ENCODE measurements around the gene MRC1.

The MRC1 gene

DNA sequence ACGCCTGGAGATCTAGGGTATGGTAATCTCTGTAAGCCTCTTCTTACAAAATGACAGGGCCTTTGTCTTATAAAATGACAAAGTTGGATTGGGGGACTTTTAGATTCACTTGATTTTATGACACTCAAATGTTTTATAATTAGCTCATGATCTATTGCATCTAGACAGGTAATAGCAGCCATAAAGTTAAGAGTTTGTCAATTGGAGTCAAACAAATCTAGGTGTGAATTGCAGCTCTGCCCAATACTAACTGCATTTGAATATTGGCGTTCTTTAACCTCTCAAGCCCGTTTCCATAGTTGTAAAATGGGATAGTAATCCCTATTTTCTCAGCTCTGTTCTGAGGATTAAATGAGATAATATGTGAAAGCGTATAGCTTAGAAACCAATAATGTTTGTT lies 14.1 kb upstream of the MRC1 start:
- in situ Hi-C loops (cut with MboI; ENCODE audit: low sequenced_read_pairs) = no loop called here

- in situ Hi-C loops (cut with MboI; ENCODE audit: low sequenced_read_pairs) = no loop called here
Measured at GRCh38 chr10:17795813-17796594, 13.1 kb upstream of the MRC1 start.

DNA sequence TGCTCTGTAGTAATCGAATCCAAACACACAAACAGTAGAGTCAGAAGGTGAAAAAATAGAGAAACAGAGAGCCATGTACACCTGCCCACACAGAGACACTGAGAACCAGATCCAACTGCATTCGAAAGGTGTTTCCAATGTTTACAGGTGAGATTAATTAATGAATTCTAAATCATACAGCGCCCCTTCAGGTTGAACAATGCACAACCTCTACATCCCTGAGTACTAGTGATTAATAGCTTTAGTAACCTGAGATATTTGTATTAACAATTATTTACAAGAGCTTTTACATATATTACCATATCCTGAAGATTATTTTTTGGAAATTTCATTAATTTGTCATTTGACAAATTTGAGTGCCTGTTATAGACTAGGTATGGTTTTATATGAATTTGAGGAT lies 7.6 kb upstream of the MRC1 start:
- in situ Hi-C loops (cut with MboI; ENCODE audit: low sequenced_read_pairs) = no loop called here

DNA sequence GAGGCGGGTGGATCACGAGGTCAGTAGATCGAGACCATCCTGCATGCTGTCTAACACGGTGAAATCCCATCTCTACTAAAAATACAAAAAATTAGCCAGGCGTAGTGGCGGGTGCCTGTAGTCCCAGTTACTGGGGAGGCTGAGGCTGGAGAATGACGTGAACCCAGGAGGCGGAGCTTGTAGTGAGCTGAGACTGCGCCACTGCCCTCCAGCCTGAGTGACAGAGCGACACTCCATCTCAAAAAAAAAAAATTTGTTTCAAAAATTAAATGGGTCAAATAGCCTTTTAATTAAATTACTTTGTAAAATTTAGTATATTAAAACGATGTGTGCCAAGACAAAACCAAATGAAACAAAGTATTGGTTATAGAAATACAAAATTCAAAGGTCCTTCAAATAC lies 6.8 kb upstream of the MRC1 start:
- in situ Hi-C loops (cut with MboI; ENCODE audit: low sequenced_read_pairs) = no loop called here

DNA sequence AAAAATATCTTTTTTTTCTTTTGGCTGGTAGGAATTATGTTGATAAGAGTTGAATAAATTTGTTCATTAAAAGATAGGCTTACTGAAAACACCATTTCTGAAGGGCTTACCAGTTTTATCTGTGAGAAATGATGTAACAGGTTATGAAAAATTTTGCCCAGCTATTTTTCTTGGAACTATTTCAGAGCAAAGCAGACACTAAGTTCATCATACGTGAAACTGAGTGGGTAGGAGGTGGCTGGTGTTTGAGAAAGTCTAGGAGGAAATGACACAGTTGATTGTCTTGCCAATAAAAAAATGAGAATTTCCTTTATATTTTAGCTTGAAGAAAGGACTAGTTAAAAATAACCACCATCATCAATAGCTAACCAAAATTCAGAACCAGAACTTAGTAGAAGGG lies 6.2 kb upstream of the MRC1 start:
- in situ Hi-C loops (cut with MboI; ENCODE audit: low sequenced_read_pairs) = no loop called here

GRCh38 chr10:17805330-17805729 lies 3.8 kb upstream of the MRC1 start:
- in situ Hi-C loops (cut with MboI; ENCODE audit: low sequenced_read_pairs) = no loop called here

GRCh38 chr10:17805921-17806577 lies 3.1 kb upstream of the MRC1 start:
- in situ Hi-C loops (cut with MboI; ENCODE audit: low sequenced_read_pairs) = no loop called here

- in situ Hi-C loops (cut with MboI; ENCODE audit: low sequenced_read_pairs) = no loop called here
Measured at GRCh38 chr10:17811146-17811865, 2.2 kb downstream of the MRC1 start.

DNA sequence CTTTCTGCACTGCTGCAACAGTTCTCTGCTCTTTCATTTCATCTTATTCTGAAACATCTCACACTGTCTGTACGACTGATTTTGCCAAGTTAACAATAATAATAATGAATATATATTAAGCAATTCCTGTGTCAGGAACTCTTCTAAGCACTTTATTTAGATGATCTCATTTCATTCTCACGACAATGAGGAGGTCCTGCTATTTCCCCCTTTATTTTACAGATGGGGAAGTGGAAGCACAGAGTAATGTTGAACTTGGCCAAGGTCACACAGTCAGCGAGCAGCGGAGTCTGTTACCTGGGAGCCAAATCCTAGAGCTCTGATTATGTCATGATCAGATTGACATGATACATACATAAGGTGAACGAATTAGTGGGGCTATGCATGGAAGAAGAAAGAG lies 5.8 kb downstream of the MRC1 start:
- in situ Hi-C loops (cut with MboI; ENCODE audit: low sequenced_read_pairs) = no loop called here

DNA sequence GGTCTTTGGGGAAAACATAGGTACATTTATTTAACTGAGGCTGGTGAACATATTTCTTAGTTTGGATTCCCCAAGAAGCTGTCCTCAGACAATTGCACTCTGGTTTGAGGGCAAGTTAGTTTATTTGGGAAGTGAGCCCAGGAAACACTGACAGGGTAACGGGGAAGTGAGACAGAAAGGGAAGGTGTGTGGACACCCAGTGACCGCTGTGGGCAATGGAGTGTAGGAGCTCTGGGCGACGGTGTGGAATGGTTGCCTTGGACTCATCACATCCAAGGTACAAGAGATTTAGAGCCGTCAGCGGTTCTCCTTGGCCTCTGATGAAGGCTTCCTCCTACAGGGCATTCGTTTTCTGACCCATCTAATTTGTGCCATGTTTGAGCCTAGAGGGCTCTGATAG lies 7.1 kb downstream of the MRC1 start:
- in situ Hi-C loops (cut with MboI; ENCODE audit: low sequenced_read_pairs) = no loop called here

DNA sequence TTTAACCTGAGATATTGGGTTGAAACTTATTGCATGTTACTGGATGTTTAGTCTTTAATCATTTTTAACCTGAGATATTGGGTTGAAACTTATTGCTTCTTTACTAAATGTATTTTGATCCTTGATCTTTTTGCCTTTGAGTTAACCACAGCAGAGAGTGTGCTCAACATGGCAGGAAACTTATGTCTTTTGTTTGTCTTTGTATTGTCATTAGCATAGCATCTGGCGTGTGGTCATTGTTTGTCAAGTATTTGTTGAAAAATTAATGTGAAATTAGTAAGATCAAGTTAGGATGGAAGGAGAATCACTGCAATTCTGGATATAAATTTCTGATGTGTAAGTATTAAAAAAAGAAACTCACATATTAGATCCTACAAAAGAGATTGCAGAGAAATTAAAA lies 8.2 kb downstream of the MRC1 start:
- in situ Hi-C loops (cut with MboI; ENCODE audit: low sequenced_read_pairs) = no loop called here

- in situ Hi-C loops (cut with MboI; ENCODE audit: low sequenced_read_pairs) = no loop called here
Measured at GRCh38 chr10:17817790-17818189, 8.6 kb downstream of the MRC1 start.

DNA sequence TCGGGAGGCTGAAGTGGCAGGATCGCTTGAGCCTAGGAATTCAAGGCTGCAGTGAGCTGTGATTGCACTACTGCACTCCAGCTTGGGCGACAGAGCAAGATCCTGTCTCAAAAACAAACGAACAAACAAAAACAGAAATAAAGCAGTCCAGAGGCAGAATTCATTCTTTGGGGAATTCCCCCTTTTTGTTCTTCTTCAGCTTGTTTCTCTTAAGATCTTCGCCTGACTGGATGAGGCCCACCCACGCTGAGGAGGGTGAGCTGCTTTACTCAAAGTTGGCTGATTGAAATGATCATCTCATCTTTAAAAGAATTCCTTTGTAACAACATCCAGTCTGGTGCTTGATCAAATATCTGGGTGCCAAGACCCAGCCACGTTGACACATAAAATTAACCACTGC lies 10.7 kb downstream of the MRC1 start:
- in situ Hi-C loops (cut with MboI; ENCODE audit: low sequenced_read_pairs) = no loop called here

GRCh38 chr10:17820943-17821342 lies 11.8 kb downstream of the MRC1 start:
- in situ Hi-C loops (cut with MboI; ENCODE audit: low sequenced_read_pairs) = no loop called here

DNA sequence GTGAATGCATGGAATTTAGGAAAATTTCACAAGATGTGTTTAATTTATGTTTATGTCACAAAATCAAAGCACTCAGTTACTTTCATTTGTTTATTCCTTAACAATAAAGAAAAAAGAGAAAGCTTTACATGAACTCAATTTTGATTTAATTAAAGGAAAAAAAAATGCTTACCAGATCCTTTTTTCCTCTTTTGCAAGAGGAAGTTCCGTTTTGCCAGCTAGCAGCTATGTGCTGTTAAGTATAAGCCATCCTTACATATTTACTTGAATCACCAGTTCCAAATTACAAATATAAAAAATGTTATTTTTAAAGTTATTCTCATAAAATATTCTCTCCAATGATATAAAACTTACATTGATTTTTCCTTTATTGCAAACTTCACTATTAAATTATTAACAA lies 12.7 kb downstream of the MRC1 start:
- in situ Hi-C loops (cut with MboI; ENCODE audit: low sequenced_read_pairs) = no loop called here

DNA sequence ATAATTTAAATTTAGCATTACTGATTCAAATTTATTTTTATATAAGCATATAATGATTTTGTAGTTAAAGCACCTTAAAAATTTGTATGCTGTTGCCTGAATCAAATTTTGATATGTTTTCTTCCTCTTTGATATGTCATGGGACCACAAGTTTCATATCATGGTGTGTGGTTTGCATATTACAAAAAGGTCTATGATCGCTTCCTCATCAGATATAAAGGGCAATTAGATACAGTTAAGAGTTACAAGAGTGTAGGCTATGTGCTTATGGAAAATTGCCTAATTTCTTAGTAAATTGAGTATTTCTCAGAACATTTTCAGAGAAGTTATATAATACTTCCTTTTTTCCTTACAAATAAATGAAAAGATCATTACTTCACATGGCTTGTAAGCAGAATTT lies 22.2 kb downstream of the MRC1 start:
- in situ Hi-C loops (cut with MboI; ENCODE audit: low sequenced_read_pairs) = no loop called here

DNA sequence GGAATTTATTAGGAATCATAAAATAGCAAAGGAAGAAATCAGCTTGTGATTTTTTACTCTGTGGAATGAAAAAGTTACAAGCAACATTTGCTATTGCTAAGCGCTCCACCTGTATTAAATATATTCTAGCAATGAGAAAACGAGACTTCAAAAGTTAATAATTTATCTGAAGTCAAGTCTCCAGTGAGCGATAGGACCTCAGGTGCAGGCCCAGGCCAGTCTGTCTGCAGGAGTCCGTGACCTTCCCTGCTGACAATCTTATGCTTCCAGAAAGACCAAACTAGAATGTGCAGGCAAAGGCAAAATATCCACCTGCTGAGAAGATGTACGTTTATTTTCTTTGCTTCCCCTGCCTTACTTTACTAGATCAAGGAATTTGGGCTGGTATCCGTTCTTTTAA lies 22.7 kb downstream of the MRC1 start:
- in situ Hi-C loops (cut with MboI; ENCODE audit: low sequenced_read_pairs) = no loop called here

- in situ Hi-C loops (cut with MboI; ENCODE audit: low sequenced_read_pairs) = no loop called here
Measured at GRCh38 chr10:17833656-17834055, 24.5 kb downstream of the MRC1 start.

DNA sequence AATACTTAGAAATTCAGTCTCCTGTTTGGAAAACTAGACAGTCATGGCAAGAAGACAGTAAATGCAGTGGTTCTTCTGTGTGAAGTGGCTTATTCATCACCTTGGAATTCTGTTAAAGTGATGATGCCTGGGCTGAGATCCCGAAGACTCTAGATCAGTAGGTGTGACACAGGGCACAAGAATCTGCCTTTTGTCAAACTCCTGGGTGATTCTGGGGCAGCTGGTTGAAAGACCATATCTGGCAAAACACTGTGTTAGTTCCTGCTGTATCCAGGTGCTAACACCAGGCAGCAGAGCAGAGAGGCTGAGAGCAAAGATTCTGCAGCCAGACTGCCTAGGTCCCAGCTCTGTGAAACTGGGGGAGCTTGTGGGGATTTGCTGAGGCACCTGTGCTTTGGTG lies 26.5 kb downstream of the MRC1 start:
- in situ Hi-C loops (cut with MboI; ENCODE audit: low sequenced_read_pairs) = no loop called here

GRCh38 chr10:17836942-17837341 lies 27.8 kb downstream of the MRC1 start:
- in situ Hi-C loops (cut with MboI; ENCODE audit: low sequenced_read_pairs) = no loop called here

DNA sequence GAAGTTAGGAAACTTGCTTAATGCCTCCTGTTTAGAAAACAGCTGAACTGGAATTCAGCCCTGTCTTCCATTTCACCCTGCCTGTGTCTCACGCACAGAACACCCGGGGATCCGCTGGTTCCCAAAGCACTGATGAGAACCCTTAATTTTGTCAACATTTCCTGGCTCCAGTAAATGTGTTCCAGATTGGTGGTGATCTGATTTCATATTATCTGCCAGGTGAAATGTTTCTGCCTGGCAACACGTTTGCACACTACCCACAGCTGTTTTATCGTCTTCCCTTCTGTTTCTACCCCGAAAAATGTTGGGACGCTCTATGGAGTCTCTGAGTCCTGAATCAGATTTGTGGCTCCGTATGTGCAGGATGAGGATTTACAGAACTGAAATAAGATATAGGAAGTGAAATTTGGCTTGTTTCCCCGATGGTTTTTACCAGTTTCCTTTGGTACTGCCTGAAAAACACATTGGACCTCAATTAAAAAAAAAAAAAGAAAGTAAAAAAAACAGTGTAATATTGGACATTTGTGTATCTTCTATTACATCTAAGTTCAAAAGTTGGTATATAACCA lies 29.0 kb downstream of the MRC1 start:
- in situ Hi-C loops (cut with MboI; ENCODE audit: low sequenced_read_pairs) = no loop called here

GRCh38 chr10:17841050-17841449 lies 31.9 kb downstream of the MRC1 start:
- in situ Hi-C loops (cut with MboI; ENCODE audit: low sequenced_read_pairs) = no loop called here

All from HL-60/S4 (cell line).